Measurements from ENCODE around the gene DNAH17.

DNA sequence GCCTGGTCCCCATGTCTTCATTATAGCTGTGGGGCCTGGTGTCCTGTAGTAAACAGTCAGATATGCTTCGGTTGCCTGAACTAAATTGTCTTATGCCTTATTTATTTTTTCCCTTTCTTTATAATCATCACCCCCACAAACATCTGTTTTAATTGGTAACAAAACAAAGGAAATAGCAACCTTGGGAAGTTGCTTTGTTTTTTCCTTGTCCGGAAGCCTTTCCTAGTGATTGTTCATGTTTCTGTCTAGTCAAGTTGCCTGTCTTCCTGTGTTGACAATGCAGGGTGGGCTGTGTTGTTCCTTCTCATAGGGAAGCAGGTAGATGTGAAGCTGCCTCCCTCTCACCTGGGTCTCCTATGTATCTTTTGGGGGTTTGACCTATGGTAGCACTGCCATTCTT lies 182.0 kb downstream of the DNAH17 start:
- TF ChIP-seq, protein P1, sequence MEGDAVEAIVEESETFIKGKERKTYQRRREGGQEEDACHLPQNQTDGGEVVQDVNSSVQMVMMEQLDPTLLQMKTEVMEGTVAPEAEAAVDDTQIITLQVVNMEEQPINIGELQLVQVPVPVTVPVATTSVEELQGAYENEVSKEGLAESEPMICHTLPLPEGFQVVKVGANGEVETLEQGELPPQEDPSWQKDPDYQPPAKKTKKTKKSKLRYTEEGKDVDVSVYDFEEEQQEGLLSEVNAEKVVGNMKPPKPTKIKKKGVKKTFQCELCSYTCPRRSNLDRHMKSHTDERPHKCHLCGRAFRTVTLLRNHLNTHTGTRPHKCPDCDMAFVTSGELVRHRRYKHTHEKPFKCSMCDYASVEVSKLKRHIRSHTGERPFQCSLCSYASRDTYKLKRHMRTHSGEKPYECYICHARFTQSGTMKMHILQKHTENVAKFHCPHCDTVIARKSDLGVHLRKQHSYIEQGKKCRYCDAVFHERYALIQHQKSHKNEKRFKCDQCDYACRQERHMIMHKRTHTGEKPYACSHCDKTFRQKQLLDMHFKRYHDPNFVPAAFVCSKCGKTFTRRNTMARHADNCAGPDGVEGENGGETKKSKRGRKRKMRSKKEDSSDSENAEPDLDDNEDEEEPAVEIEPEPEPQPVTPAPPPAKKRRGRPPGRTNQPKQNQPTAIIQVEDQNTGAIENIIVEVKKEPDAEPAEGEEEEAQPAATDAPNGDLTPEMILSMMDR (IDR thresholded peaks at IDR 0.05): no peak
- no peak for TF ChIP-seq EP300 (IDR thresholded peaks at IDR 0.05)
